H1 (cell line): ENCODE results near the gene DNAAF5.

Experiments
- BRCA1 ChIP-seq: IDR thresholded peaks from 2 replicates; pipeline ENCODE4 v1.6.1; 2012; ENCODE audit warnings: low read depth, low read length, improper control_type of control experiment
- CEBPB ChIP-seq: IDR thresholded peaks from 2 replicates; pipeline ENCODE4 v1.6.1; 2012; ENCODE audit warnings: low read depth, low read length
- GTF2F1 ChIP-seq: IDR thresholded peaks from 2 replicates; pipeline ENCODE4 v1.6.1; 2012; ENCODE audit warnings: low read depth, low read length, improper control_type of control experiment, borderline replicate concordance
- TEAD4 ChIP-seq: IDR thresholded peaks from 2 replicates; pipeline ENCODE4 v1.6.1; 2012; ENCODE audit warnings: low read depth, low read length, inconsistent platforms, mixed read lengths
- ZNF274 ChIP-seq: IDR thresholded peaks from 2 replicates; pipeline ENCODE4 v1.7.0; 2012; ENCODE audit warnings: low read length, borderline replicate concordance; ENCODE audit errors: extremely low read depth
- TF ChIP-seq, protein P1 (sequence below), 3 experiments: IDR thresholded peaks; 1 replicate in 2 of 3; 2 replicates in 1 of 3; pipeline versions ENCODE4 v1.5.1 to v1.6.1; 2011; ENCODE audit warnings: low read length in 3 of 3, mild to moderate bottlenecking in 3 of 3, inconsistent platforms in 2 of 3, low read depth in 1 of 3, moderate library complexity in 1 of 3; ENCODE audit not compliant: insufficient read depth in 1 of 3; ENCODE audit errors: control extremely low read depth in 1 of 3

DNA sequence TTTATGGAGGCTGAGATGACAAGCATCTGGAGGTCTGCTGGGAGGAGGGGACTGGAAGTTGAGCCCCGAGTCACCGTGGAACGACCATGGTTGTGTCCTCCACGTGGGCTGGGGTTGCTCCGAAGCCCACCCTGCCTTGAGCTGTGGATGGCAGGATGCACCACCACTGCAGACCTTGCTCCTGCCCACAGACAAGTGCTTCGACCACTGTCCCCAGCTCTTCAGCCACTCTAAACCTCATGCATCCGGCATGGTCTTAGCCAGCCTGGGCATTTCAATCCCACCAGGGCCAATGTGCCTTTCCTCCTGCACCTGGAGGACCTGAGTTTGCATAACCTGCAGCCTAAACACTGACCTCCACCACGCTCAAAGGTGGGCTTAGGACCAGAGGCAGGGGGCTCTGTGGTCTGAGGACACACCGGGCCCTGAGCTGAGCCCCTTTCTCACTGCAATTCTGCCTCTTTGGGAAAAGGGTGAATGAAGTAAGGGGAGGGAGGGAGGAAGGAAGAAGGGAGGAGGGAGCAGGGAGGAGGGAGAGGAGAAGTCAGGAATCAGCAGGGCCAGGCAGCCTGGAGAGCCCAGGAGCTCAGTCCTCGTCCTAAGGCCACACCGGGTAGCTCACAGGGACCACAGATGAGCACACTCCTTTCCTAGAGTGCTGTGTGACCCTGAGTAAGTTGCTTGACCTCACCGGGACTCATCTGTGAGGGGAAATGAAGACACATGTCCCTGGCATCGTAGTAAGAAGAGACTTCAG, 44.8 kb upstream of the DNAAF5 start:
- no peak for TF ChIP-seq CEBPB
- no peak for TF ChIP-seq TEAD4
- TF ChIP-seq ZNF274 = no peak
- TF ChIP-seq BRCA1 = no peak
- TF ChIP-seq, protein P1, sequence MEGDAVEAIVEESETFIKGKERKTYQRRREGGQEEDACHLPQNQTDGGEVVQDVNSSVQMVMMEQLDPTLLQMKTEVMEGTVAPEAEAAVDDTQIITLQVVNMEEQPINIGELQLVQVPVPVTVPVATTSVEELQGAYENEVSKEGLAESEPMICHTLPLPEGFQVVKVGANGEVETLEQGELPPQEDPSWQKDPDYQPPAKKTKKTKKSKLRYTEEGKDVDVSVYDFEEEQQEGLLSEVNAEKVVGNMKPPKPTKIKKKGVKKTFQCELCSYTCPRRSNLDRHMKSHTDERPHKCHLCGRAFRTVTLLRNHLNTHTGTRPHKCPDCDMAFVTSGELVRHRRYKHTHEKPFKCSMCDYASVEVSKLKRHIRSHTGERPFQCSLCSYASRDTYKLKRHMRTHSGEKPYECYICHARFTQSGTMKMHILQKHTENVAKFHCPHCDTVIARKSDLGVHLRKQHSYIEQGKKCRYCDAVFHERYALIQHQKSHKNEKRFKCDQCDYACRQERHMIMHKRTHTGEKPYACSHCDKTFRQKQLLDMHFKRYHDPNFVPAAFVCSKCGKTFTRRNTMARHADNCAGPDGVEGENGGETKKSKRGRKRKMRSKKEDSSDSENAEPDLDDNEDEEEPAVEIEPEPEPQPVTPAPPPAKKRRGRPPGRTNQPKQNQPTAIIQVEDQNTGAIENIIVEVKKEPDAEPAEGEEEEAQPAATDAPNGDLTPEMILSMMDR (IDR thresholded peaks at IDR 0.05; ENCODE audit: control extremely low read depth in 1 of 3, insufficient read depth in 1 of 3, low read depth in 1 of 3, low read length in 3 of 3) = no peak
- no peak for TF ChIP-seq GTF2F1
